HEK293T (cell line): ENCODE measurements around the gene ZDHHC22.

Experiments
- FOXA1 ChIP-seq: fragments of 450-650 bp; IDR thresholded peaks from 2 replicates; pipeline ENCODE4 v1.6.1; 2016; ENCODE audit warnings: mild to moderate bottlenecking
- HDGF ChIP-seq: fragments of 450-650 bp; IDR thresholded peaks from 2 replicates; pipeline ENCODE4 v1.6.1; 2017; ENCODE audit warnings: antibody characterized with exemption, borderline replicate concordance
- LEF1 ChIP-seq: fragments of 450-650 bp; IDR thresholded peaks from 2 replicates; pipeline ENCODE4 v1.6.1; 2017; ENCODE audit warnings: mild to moderate bottlenecking, borderline replicate concordance
- PKNOX1 ChIP-seq: fragments of 450-650 bp; IDR thresholded peaks from 2 replicates; pipeline ENCODE4 v1.6.1; 2016
- SUZ12 ChIP-seq: fragments of 450-650 bp; IDR thresholded peaks from 2 replicates; pipeline ENCODE4 v1.6.1; 2016; ENCODE audit warnings: mild to moderate bottlenecking

GRCh38 chr14:77109656-77110055, 31.9 kb downstream of the ZDHHC22 start:
- no peak for TF ChIP-seq HDGF
- no peak for TF ChIP-seq FOXA1
- TF ChIP-seq PKNOX1, result no peak
- no peak for TF ChIP-seq LEF1
- no peak for TF ChIP-seq SUZ12
